Gastrocnemius medialis (tissue), 4 donors: ENCODE data around the gene KRT12. TPM values are rescaled to one million over a fixed set of nuclear protein-coding genes. Genes with fewer than 3 reads are reported as not detected.

ENCODE experiments used
- ATAC-seq, 2 donors: fragments of 150-250 bp; one replicate each; pipeline ENCODE4 v1.9.1; 2016
- DNase-seq, 2 donors: peaks; one replicate each; pipeline ENCODE4 v3.0.0-alpha.2; 2019
- H3K27ac ChIP-seq, 4 donors: fragments of 200-600 bp; sonication (generic); 1 replicate in 1 of 4; 2 replicates in 3 of 4; pipeline ENCODE4 v1.5.1; 2016 to 2018; ENCODE audit warnings: mild to moderate bottlenecking in 2 of 4, moderate library complexity in 1 of 4
- H3K27me3 ChIP-seq, 3 donors: fragments of 200-600 bp; sonication (generic) in 2 of 3; 1 replicate in 1 of 3; 2 replicates in 2 of 3; pipeline versions ENCODE4 v1.5.1 to v1.6.0; 2016 to 2019; ENCODE audit warnings: mild to moderate bottlenecking in 1 of 3, moderate library complexity in 1 of 3
- H3K36me3 ChIP-seq, 2 donors: fragments of 200-600 bp; sonication (generic) in 1 of 2; one replicate each; pipeline ENCODE4 v1.5.1; 2017 to 2018
- H3K4me1 ChIP-seq, 2 donors: fragments of 200-600 bp; sonication (generic) in 1 of 2; one replicate each; pipeline ENCODE4 v1.5.1; 2016 to 2017; ENCODE audit warnings: mild to moderate bottlenecking in 2 of 2
- H3K4me3 ChIP-seq, 4 donors: fragments of 200-600 bp; sonication (generic) in 3 of 4; 1 replicate in 1 of 4; 2 replicates in 3 of 4; pipeline ENCODE4 v1.5.1; 2016 to 2019; ENCODE audit warnings: mild to moderate bottlenecking in 2 of 4
- H3K9me3 ChIP-seq, 3 donors: fragments of 200-600 bp; sonication (generic) in 2 of 3; 1 replicate in 1 of 3; 2 replicates in 2 of 3; pipeline ENCODE4 v1.5.1; 2016 to 2019
- CTCF ChIP-seq, 5 experiments: fragments of 450-650 bp in 3 of 5; fragments of 200-600 bp in 2 of 5; sonication (generic) in 2 of 5; IDR thresholded peaks in 4 of 5; conservative IDR thresholded peaks in 1 of 5; 1 replicate in 4 of 5; 2 replicates in 1 of 5; pipeline ENCODE4 v1.5.1; 2016 to 2019; ENCODE audit warnings: antibody characterized with exemption in 5 of 5, mild to moderate bottlenecking in 3 of 5, moderate library complexity in 3 of 5
- POLR2A ChIP-seq, 2 donors: fragments of 450-650 bp; IDR thresholded peaks; one replicate each; pipeline ENCODE4 v1.6.1; 2017; ENCODE audit warnings: antibody characterized with exemption in 2 of 2, mild to moderate bottlenecking in 2 of 2, moderate library complexity in 2 of 2
- in situ Hi-C, 4 donors: fragments of 200-750 bp; cut with MboI; loops; one replicate each; pipeline versions ENCODE4 v1.15.0 to v1.8.0; 2017; ENCODE audit warnings: low sequenced_read_pairs in 4 of 4
- intact Hi-C: fragments of 100-400 bp; cut with DNase I; formaldehyde crosslinking; loops from one replicate; pipeline ENCODE4 v1.15.1; 2023; ENCODE audit warnings: low total_unique reads
- total RNA-seq, 4 donors: library from RNA; depleted of rRNA; stranded (reverse); fragments of >200 nt; gene quantifications; one replicate each; pipeline versions ENCODE4 v1.1.0 to v1.2.3, GENCODE V29; 2016

Gene KRT12
- total RNA-seq, 4 donors from 2014 or later, result not detected

GRCh38 chr17:40812639-40813038 lies 54.4 kb downstream of the KRT12 start:
- intact Hi-C loops (loop anchor here (10.0 kb wide), 1 partner anchor 168 kb away; the partner anchor contains the start of gene SMARCE1), in situ Hi-C loops (loop anchor here in 2 of 4 donors (10.0 to 25.0 kb wide), 2 partner anchors 850 to 862 kb away; no protein-coding TSS in a partner anchor)
- TF ChIP-seq POLR2A (IDR thresholded peaks at IDR 0.05) (no peak), CTCF (IDR thresholded peaks at IDR 0.05 in 4 of 5, conservative IDR thresholded peaks at IDR 0.05 in 1 of 5) (no peak)
- Histone ChIP-seq H3K9me3 (no peaks in the 10 kb centered on the region), H3K27ac (no peak overlapping the region), H3K4me1 (peaks cover under 1 to 2% of the 10 kb centered on the region in 2 donors), H3K4me3 (no peak overlapping the region), H3K36me3 (peaks cover 0 to 11% of the 10 kb centered on the region in 2 donors), H3K27me3 (peaks cover 6 to 41% (median 12%) of the 10 kb centered on the region in 3 donors)
- ATAC-seq (no peak), DNase-seq (no peak)

Other genes with a start within 250 kb of the KRT12 start
- 10 to 100 TPM; 48.0 to 74.7 (median 64.5) TPM for gene SMARCE1, start 219.4 kb downstream of the KRT12 start, total RNA-seq
- not detected for gene KRT222, start 202.0 kb downstream of the KRT12 start, total RNA-seq
- gene KRT24, start 163.5 kb downstream of the KRT12 start, total RNA-seq, result not detected
- not detected for gene KRT25, start 111.9 kb downstream of the KRT12 start, total RNA-seq
- gene KRT26, start 95.0 kb downstream of the KRT12 start, total RNA-seq, result not detected
- gene KRT27, start 84.7 kb downstream of the KRT12 start, total RNA-seq, result not detected
- not detected for gene KRT28, start 67.3 kb downstream of the KRT12 start, total RNA-seq
- 10 to 100 TPM in 2 of 4 donors, 1 to 10 TPM in 1, under 1 TPM in 1; 0.20 to 21.9 (median 9.4) TPM for gene KRT10, start 44.6 kb downstream of the KRT12 start, total RNA-seq
- 1 to 10 TPM in 1 of 4 donors, not detected in 3; 2.7 TPM for gene KRT20, start 18.0 kb upstream of the KRT12 start, total RNA-seq
- under 1 TPM in 1 of 4 donors, not detected in 3; 0.42 TPM for gene KRT23, start 70.4 kb upstream of the KRT12 start, total RNA-seq
- gene KRT39, start 99.7 kb upstream of the KRT12 start, total RNA-seq, result not detected
- gene KRT40, start 117.1 kb upstream of the KRT12 start, total RNA-seq, result not detected
- gene KRTAP3-3, start 126.9 kb upstream of the KRT12 start, total RNA-seq, result not detected
- gene KRTAP3-2, start 132.7 kb upstream of the KRT12 start, total RNA-seq, result not detected
- gene KRTAP3-1, start 141.9 kb upstream of the KRT12 start, total RNA-seq, result not detected
- not detected for gene KRTAP1-5, start 160.0 kb upstream of the KRT12 start, total RNA-seq
- not detected for gene KRTAP1-4, start 163.0 kb upstream of the KRT12 start, total RNA-seq
- not detected for gene KRTAP1-3, start 167.7 kb upstream of the KRT12 start, total RNA-seq
- not detected for gene KRTAP1-1, start 174.2 kb upstream of the KRT12 start, total RNA-seq
- gene KRTAP2-1, start 180.1 kb upstream of the KRT12 start, total RNA-seq, result not detected
- gene KRTAP2-2, start 188.0 kb upstream of the KRT12 start, total RNA-seq, result not detected
- gene KRTAP2-3, start 192.9 kb upstream of the KRT12 start, total RNA-seq, result not detected
- gene KRTAP2-4, start 198.7 kb upstream of the KRT12 start, total RNA-seq, result not detected
- gene KRTAP4-7, start 216.9 kb upstream of the KRT12 start, total RNA-seq, result not detected
- gene KRTAP4-8, start 230.9 kb upstream of the KRT12 start, total RNA-seq, result not detected
- not detected for gene KRTAP4-16, start 235.0 kb upstream of the KRT12 start, total RNA-seq
- gene KRTAP4-9, start 238.2 kb upstream of the KRT12 start, total RNA-seq, result not detected